ENCODE data around the gene NTM.

NTM gene

DNA sequence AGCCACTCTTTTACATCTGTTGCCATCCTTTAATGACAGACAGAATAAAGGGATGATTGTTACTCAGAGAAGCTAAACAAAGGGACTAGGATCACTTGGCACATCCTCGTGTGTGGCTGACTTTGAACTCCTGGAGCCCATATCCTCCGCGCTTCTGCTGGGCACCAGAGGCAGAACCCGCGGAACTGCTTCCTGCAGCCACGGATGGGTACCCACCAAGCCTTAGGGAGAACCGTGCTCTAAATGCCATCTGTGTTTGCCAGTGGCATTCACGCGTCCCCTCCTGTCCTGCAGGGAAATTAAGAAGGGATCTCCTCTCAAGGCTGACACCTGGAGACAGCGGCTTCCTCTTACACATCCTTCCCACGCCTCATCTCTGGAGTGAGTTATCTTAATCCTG is 294.4 kb downstream of the NTM start:
- TF ChIP-seq, protein P1, sequence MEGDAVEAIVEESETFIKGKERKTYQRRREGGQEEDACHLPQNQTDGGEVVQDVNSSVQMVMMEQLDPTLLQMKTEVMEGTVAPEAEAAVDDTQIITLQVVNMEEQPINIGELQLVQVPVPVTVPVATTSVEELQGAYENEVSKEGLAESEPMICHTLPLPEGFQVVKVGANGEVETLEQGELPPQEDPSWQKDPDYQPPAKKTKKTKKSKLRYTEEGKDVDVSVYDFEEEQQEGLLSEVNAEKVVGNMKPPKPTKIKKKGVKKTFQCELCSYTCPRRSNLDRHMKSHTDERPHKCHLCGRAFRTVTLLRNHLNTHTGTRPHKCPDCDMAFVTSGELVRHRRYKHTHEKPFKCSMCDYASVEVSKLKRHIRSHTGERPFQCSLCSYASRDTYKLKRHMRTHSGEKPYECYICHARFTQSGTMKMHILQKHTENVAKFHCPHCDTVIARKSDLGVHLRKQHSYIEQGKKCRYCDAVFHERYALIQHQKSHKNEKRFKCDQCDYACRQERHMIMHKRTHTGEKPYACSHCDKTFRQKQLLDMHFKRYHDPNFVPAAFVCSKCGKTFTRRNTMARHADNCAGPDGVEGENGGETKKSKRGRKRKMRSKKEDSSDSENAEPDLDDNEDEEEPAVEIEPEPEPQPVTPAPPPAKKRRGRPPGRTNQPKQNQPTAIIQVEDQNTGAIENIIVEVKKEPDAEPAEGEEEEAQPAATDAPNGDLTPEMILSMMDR (IDR thresholded peaks at IDR 0.05; ENCODE audit: borderline replicate concordance, insufficient read depth, low read depth, low read length), result no peak
- H3K4me3 ChIP-seq (ENCODE audit: low read depth, low read length), result no peak overlapping the region

DNA sequence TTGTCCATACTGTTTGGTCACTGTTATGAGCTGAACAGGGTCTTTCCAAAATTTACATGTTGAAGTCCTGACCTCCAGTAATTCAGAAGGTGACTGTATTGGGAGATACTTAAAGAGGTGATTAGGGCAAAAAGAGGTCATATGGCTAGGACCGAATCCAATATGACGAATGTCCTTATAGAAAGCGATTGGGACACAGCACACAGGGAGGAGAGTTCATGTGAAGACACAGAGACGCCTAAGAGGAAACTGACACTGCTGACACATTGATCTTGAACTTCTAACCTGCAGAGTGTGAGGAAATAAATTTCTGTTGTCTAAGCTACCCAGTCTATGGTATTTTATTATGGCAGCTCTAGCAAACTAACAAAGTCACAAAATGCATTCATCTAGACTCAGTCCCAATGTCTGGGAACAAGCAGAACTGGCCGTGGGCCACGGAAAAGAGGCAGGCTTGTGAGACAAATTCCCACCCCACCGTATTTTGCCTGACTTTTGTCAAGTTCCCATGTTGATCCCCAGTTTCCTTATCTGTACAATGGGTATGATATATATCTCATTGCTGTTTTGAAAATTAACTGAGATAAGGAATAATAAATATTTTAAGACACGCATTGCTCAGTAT is 295.0 kb downstream of the NTM start:
- H3K4me3 ChIP-seq (ENCODE audit: low read depth, low read length), result no peak overlapping the region
- TF ChIP-seq, protein P1 (IDR thresholded peaks at IDR 0.05; ENCODE audit: borderline replicate concordance, insufficient read depth, low read depth, low read length), result no peak

DNA sequence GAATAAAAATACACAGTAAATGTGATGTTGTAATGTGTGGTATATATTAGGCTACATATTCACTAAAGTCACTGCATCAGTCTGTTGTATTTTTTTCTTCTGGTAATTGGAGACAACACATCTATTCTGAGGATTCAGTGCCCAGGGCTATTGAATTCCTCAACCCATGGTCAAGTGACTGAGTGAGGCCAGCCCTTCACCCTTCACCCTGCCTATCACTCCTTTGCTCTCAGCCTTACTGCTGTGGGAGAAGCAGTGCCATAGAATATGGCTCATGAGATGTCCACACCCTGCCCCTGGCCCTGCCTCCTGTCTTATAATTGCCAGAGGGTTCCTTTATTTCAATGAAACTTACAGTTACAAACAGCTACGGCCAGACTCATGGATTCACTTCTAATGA is 295.6 kb downstream of the NTM start:
- H3K4me3 ChIP-seq (ENCODE audit: low read depth, low read length), result no peak overlapping the region
- TF ChIP-seq, protein P1 (IDR thresholded peaks at IDR 0.05; ENCODE audit: borderline replicate concordance, insufficient read depth, low read depth, low read length), result no peak

DNA sequence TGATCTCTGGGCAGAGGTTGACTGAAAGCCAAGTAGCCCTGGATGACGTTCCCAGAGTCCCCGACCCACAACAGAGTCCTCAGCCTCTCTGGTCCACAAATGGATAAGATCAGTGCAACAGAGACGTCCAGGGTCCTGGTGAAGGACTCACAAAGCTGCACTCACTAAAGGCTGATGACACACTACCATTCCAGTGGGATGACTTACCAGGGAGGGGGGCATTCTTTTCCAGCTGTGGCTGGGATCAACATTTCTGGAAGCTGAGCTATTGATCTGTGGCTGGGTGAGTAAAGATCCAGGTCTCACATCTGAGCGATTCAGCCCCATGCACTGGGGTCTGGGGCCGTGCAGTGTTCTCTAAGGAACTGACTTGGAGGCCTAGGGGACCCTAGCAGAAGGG is 296.2 kb downstream of the NTM start:
- TF ChIP-seq, protein P1 (IDR thresholded peaks at IDR 0.05; ENCODE audit: borderline replicate concordance, insufficient read depth, low read depth, low read length), result no peak
- H3K4me3 ChIP-seq (ENCODE audit: low read depth, low read length), result no peak overlapping the region

DNA sequence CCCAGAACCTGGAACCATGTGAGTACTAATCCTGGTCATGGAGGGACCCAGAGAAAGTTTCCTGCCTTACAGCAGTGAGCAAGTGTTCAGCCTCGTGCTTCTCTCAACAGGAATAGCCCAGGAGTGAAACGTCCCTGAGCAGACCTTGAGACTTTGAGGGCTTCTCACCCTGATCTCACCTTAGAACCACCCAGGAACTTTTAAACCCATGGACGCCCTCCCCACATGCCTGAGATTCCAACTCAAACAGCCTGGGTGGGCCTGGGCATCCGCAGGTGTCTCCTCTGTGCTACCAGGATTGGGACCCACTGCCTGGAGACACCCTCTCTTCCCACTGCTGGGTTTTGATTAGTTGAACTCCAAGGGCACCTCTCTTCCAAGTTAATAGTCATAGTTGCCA is 297.2 kb downstream of the NTM start:
- no peak overlapping the region for H3K4me3 ChIP-seq (ENCODE audit: low read depth, low read length)
- TF ChIP-seq, protein P1 (IDR thresholded peaks at IDR 0.05; ENCODE audit: borderline replicate concordance, insufficient read depth, low read depth, low read length), result no peak

DNA sequence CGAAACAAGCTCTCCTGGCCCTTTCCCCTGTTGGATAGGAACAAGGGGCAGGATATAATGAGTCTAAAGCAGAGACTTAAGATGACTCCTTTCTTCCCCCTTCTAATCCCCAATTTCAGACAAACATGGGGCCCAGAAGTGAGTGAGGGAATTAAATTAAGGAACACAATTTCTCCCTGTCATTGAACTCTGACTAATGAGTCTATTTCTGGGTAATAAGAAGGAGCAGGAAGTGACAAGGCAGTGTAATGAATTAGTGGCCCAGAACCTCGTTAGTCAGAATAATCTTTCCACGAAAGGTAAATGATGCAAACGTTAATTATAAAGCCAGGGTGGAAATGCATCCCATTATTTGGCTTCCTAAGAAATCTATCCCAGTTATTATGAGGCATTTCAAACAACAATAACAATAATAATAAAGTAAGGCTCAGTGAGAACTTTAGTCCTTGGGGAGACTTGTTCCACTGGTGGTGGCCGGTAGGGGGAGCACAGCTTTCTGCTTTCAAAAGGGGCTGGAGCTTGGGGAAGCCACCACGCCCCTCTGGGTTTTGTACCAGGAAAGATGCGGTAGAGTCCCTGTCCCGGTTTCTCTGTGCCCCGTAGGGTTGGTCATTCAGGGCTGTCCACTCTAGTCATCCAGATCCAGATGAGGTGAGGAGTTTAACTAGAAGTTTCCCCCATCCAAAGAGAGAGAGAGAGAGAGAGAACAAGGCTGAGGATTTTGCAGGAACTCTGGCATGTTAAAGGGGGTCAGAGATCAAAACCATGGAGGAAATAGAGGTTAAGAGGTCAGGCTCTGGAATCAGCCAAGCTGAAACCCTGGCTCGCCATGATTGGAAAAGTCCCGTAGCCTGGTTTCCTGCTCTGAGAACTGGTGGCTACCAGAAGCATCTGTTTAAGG is 298.3 kb downstream of the NTM start:
- TF ChIP-seq, protein P1 (IDR thresholded peaks at IDR 0.05; ENCODE audit: borderline replicate concordance, insufficient read depth, low read depth, low read length), result peak; percentile 87
- no peak overlapping the region for H3K4me3 ChIP-seq (ENCODE audit: low read depth, low read length)

DNA sequence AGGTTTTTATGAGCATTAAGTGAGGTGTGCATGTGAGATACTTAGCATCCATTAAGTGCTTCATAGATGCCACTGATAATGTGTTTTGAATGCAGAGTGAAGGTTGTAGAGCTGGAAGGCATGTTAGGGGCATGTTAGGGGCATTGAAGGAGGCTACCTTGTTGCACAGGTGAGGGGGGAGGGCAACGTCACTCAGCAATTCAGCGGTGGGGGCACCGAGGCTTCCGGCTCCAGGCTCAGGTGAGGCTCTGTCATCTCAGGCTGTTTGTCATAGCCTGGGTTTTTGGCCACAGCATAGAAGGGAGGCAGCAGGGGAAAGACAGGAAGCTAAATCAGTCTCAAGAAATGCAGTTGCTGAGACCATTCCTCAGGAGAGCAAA is 299.0 kb downstream of the NTM start:
- no peak overlapping the region for H3K4me3 ChIP-seq (ENCODE audit: low read depth, low read length)
- TF ChIP-seq, protein P1 (IDR thresholded peaks at IDR 0.05; ENCODE audit: borderline replicate concordance, insufficient read depth, low read depth, low read length), result no peak

Data from GM12875 (cell line).